ENCODE results near the gene MIB1.

DNA sequence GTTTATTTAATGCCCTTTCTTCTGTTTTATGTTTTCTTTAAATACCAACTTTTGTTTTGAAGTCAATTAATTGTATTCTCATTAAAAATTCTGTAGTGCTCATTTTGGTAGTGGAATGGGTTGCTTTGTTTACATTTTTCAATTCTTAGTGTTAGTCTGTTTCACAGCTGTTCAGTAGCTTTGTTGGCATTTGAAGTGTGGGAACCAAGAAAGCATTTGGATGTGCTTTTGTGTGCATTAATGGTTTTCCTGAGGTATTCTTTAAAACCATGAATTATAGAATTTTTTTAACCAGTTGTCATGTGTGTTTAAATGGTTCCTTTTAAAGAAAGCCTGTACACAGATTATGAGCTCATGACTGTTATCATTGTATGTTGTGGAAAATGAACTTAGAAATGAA, 19.7 kb downstream of the MIB1 start:
- TF ChIP-seq, protein P1, sequence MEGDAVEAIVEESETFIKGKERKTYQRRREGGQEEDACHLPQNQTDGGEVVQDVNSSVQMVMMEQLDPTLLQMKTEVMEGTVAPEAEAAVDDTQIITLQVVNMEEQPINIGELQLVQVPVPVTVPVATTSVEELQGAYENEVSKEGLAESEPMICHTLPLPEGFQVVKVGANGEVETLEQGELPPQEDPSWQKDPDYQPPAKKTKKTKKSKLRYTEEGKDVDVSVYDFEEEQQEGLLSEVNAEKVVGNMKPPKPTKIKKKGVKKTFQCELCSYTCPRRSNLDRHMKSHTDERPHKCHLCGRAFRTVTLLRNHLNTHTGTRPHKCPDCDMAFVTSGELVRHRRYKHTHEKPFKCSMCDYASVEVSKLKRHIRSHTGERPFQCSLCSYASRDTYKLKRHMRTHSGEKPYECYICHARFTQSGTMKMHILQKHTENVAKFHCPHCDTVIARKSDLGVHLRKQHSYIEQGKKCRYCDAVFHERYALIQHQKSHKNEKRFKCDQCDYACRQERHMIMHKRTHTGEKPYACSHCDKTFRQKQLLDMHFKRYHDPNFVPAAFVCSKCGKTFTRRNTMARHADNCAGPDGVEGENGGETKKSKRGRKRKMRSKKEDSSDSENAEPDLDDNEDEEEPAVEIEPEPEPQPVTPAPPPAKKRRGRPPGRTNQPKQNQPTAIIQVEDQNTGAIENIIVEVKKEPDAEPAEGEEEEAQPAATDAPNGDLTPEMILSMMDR (IDR thresholded peaks at IDR 0.05; ENCODE audit: low read length), result no peak
- TF ChIP-seq EZH2 (optimal IDR thresholded peaks at IDR 0.05; ENCODE audit: low read depth, low read length), result no peak

Data from MM.1S (cell line).